Stimulated activated CD4-positive, alpha-beta T cell treated with anti-CD3 and anti-CD28 coated beads, Interleukin-4, amount 100 ng/mL, for 1 hour (primary cell): ENCODE data around the gene INVS.
"Not testable (repeated sequence)": the region's sequence is repeated elsewhere in the genome, so short reads cannot be mapped to it uniquely, and the experiment has no call there.

Source experiments
- DNase-seq: peaks from one replicate; pipeline ENCODE4 v3.0.0-alpha.2; 2020

Gene INVS

GRCh38 chr9:100206899-100207298 is 107.9 kb downstream of the INVS start:
- no peak for DNase-seq

GRCh38 chr9:100208673-100209072 is 109.6 kb downstream of the INVS start:
- no peak for DNase-seq

- no peak for DNase-seq
Measured at GRCh38 chr9:100211476-100211875, 112.4 kb downstream of the INVS start.

- DNase-seq, result no peak
Measured at GRCh38 chr9:100213730-100214477, 114.9 kb downstream of the INVS start.

GRCh38 chr9:100216178-100216787 is 117.2 kb downstream of the INVS start:
- DNase-seq, result peak; percentile 47

- no peak for DNase-seq
Measured at GRCh38 chr9:100217536-100217935, 118.5 kb downstream of the INVS start.

- DNase-seq, result no peak
Measured at GRCh38 chr9:100219347-100219746, 120.3 kb downstream of the INVS start.

GRCh38 chr9:100220936-100221335 is 121.9 kb downstream of the INVS start:
- DNase-seq, result no peak

- DNase-seq, result no peak
Measured at GRCh38 chr9:100221538-100221937, 122.5 kb downstream of the INVS start.

- DNase-seq, result no peak
Measured at GRCh38 chr9:100222674-100223073, 123.6 kb downstream of the INVS start.

GRCh38 chr9:100227636-100228035 is 128.6 kb downstream of the INVS start:
- no peak for DNase-seq

GRCh38 chr9:100228352-100228869 is 129.4 kb downstream of the INVS start:
- no peak for DNase-seq

GRCh38 chr9:100229136-100229535 is 130.1 kb downstream of the INVS start:
- no peak for DNase-seq

GRCh38 chr9:100229561-100229960 is 130.5 kb downstream of the INVS start:
- no peak for DNase-seq

GRCh38 chr9:100236986-100237385 is 137.9 kb downstream of the INVS start:
- not testable (repeated sequence) for DNase-seq

- no peak for DNase-seq
Measured at GRCh38 chr9:100240512-100240911, 141.5 kb downstream of the INVS start.

GRCh38 chr9:100267211-100267610 is 168.2 kb downstream of the INVS start:
- no peak for DNase-seq

- no peak for DNase-seq
Measured at GRCh38 chr9:100268271-100268670, 169.2 kb downstream of the INVS start.

GRCh38 chr9:100269656-100270055 is 170.6 kb downstream of the INVS start:
- no peak for DNase-seq

GRCh38 chr9:100277166-100277979 is 178.3 kb downstream of the INVS start:
- no peak for DNase-seq

GRCh38 chr9:100281066-100281465 is 182.0 kb downstream of the INVS start:
- no peak for DNase-seq

GRCh38 chr9:100281676-100282387 is 182.8 kb downstream of the INVS start:
- no peak for DNase-seq

- DNase-seq, result no peak
Measured at GRCh38 chr9:100282388-100282719, 183.3 kb downstream of the INVS start.
